Adrenal gland (tissue), 12 donors: ENCODE measurements around the gene TFPT. TPM values are rescaled to one million over a fixed set of nuclear protein-coding genes. Genes with fewer than 3 reads are reported as not detected.

ENCODE experiments used
- DNase-seq, 7 donors: peaks; one replicate each; pipeline ENCODE4 v3.0.0-alpha.2; 2019 to 2020
- H3K27ac ChIP-seq, 5 donors: fragments of 200-600 bp; sonication (generic) in 4 of 5; 1 replicate in 3 of 5; 2 replicates in 2 of 5; pipeline versions ENCODE4 v1.5.1 to v1.8.0; 2016 to 2020; ENCODE audit warnings: mild to moderate bottlenecking in 1 of 5
- H3K27me3 ChIP-seq: fragments of 200-600 bp; 2 replicates; pipeline ENCODE4 v1.8.0; 2021
- H3K36me3 ChIP-seq, 2 donors: fragments of 200-600 bp; replicated peaks in 1 of 2; 1 replicate in 1 of 2; 2 replicates in 1 of 2; pipeline versions ENCODE4 v1.5.1 to v1.8.0; 2018 to 2022
- H3K4me1 ChIP-seq, 2 donors: fragments of 200-600 bp; replicated peaks in 1 of 2; 1 replicate in 1 of 2; 2 replicates in 1 of 2; pipeline versions ENCODE4 v1.5.1 to v1.8.0; 2018 to 2021
- H3K4me3 ChIP-seq, 4 donors: fragments of 200-600 bp; sonication (generic) in 3 of 4; one replicate each; pipeline ENCODE4 v1.5.1; 2016 to 2018
- H3K9me3 ChIP-seq, 3 donors: fragments of 200-600 bp; sonication (generic) in 1 of 3; replicated peaks in 1 of 3; 1 replicate in 2 of 3; 2 replicates in 1 of 3; pipeline versions ENCODE4 v1.5.1 to v1.8.0; 2016 to 2021
- CTCF ChIP-seq, 6 experiments: fragments of 450-650 bp in 4 of 6; fragments of 200-600 bp in 2 of 6; sonication (generic) in 1 of 6; IDR thresholded peaks; 1 replicate in 5 of 6; 2 replicates in 1 of 6; pipeline versions ENCODE4 v1.5.1 to v1.8.0; 2016 to 2021; ENCODE audit warnings: antibody characterized with exemption in 6 of 6, mild to moderate bottlenecking in 2 of 6, moderate library complexity in 1 of 6
- POLR2A ChIP-seq, 2 donors: fragments of 450-650 bp; IDR thresholded peaks; one replicate each; pipeline ENCODE4 v1.6.1; 2017; ENCODE audit warnings: antibody characterized with exemption in 2 of 2, mild to moderate bottlenecking in 2 of 2, moderate library complexity in 1 of 2
- WGBS, 4 donors: extraction: QIAGEN DNeasy Blood & Tissue Kit in 2 of 4; methylation state at CpG; one replicate each; pipeline versions ENCODE4 v1.1.5 to v1.1.7; 2013 to 2017; 5-methylcytosine and 5-hydroxymethylcytosine counted together
- intact Hi-C, 2 donors: fragments of 100-400 bp; cut with DNase I; formaldehyde crosslinking; loops; one replicate each; pipeline versions ENCODE4 v1.14.1 to v1.15.0; 2022 to 2023
- polyA plus RNA-seq, 3 donors: library from polyadenylated mRNA; stranded (reverse); fragments of 200-250 nt in 2 of 3; fragments of 350-450 nt in 1 of 3; fragmentation: Illumina TruSeq in 1 of 3; extraction: RNeasy Lipid Tissue Mini Kit (QIAGEN cat#74804) in 1 of 3; gene quantifications; one replicate each; pipeline ENCODE4 v1.2.3, GENCODE V29; 2013 to 2014
- total RNA-seq, 9 donors: library from RNA; depleted of rRNA in 4 of 9; stranded (reverse); fragments of >200 nt in 4 of 9; fragments of 120-200 nt in 1 of 9; fragmentation: NEBNext Ultra II Directional in 1 of 9; extraction: Animal tissue kit (Norgen Biotek cat#: 25700) in 1 of 9; gene quantifications; one replicate each; pipeline versions ENCODE4 v1.1.0 to v1.2.4, GENCODE V29; 2013 to 2023
- donor health status: healthy with polysubstance abuse.
- donor health status: Bipolar disorder and iron deficiency.
- donor health status: DM: yes; HTN: yes; CAD: no.
- donor health status: DM: no; HTN: no; CAD: no.
- donor health status: DM: no; HTN: no; CAD: no.
- donor health status: DM: yes; HTN: yes; CAD: no.

Gene TFPT
- total and polyA plus RNA-seq, 12 donors, result 11.4 to 58.6 (median 24.6) TPM

GRCh38 chr19:54109651-54110050 is 5.8 kb downstream of the TFPT start:
- peak in 2 of 7 donors; percentile 18 to 23 for DNase-seq
- Histone ChIP-seq H3K27ac (no peak overlapping the region), H3K4me1 (peaks cover 7 to 9% of the 10 kb centered on the region in 2 donors), H3K36me3 (peaks cover 0 to 51% of the 10 kb centered on the region in 2 donors), H3K27me3 (no peaks in the 10 kb centered on the region), H3K9me3 (no peaks in the 10 kb centered on the region), H3K4me3 (no peak overlapping the region)
- 79 to 88% (median 82%) methylated on average over 6 of the region's 6 CpGs for WGBS, 4 donors
- intact Hi-C loops, result no loop called here
- TF ChIP-seq POLR2A (IDR thresholded peaks at IDR 0.05) (no peak), CTCF (IDR thresholded peaks at IDR 0.05) (no peak)

- intact Hi-C loops, result no loop called here
- WGBS, 4 donors, result 58 to 76% (median 68%) methylated on average over 5 to 7 of the region's 7 CpGs
- TF ChIP-seq CTCF (IDR thresholded peaks at IDR 0.05), result no peak
- TF ChIP-seq POLR2A (IDR thresholded peaks at IDR 0.05), result no peak
- Histone ChIP-seq H3K4me1 (peaks cover 0 to 3% of the 10 kb centered on the region in 2 donors), H3K9me3 (no peaks in the 10 kb centered on the region), H3K27me3 (no peaks in the 10 kb centered on the region), H3K27ac (no peak overlapping the region), H3K4me3 (no peak overlapping the region), H3K36me3 (peaks cover 0 to 51% of the 10 kb centered on the region in 2 donors)
- DNase-seq, result peak in 1 of 7 donors; percentile 13
Measured at GRCh38 chr19:54108496-54108895, 7.0 kb downstream of the TFPT start.

DNA sequence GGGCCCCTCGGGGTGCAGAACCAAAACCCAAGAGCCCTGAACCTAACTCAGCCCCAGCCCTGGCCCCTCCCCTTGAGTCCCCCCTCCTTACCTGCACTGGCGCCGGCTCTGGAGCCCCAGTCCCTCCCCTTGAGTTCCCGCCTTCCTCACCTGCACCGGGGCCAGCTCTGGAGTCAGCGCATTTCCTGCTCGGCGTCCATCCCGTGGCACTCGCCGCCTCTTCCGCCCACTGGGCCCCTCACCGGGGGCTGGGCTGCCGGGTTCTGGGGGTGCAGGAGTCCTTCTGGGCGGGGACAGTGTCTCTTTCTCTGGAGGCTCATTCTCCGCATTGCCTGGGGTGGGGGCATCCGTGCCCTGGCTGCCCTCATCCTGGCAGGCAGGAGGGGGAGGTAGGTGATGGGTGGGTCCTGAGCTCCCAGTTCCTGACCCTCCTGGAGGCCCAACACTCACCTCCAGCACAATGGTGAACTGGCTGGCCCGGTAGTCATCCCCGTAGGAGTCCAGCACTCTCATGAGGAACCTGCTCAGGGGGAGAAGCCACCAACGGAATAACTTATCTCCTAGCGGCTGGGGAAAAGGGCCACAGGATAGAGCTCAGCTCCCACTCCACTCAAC is 7.5 kb downstream of the TFPT start:
- no peaks in the 10 kb centered on the region for H3K27me3 ChIP-seq
- no peaks in the 10 kb centered on the region for H3K9me3 ChIP-seq
- peak in 4 of 7 donors; percentile 13 to 43 (median 18) for DNase-seq
- no peak overlapping the region for H3K4me3 ChIP-seq
- 83 to 90% (median 83%) methylated on average over 17 to 21 of the region's 21 CpGs for WGBS, 4 donors
- intact Hi-C loops, result no loop called here
- H3K4me1 ChIP-seq, result peaks cover 0 to 5% of the 10 kb centered on the region in 2 donors
- peaks cover 0 to 51% of the 10 kb centered on the region in 2 donors for H3K36me3 ChIP-seq
- H3K27ac ChIP-seq, result no peak overlapping the region
- TF ChIP-seq CTCF (IDR thresholded peaks at IDR 0.05) (no peak), POLR2A (IDR thresholded peaks at IDR 0.05) (no peak)

- Histone ChIP-seq H3K9me3 (no peaks in the 10 kb centered on the region), H3K27ac (no peak overlapping the region), H3K4me3 (no peak overlapping the region), H3K36me3 (peaks cover 0 to 51% of the 10 kb centered on the region in 2 donors), H3K27me3 (no peaks in the 10 kb centered on the region), H3K4me1 (peaks cover 0 to 11% of the 10 kb centered on the region in 2 donors)
- WGBS, 4 donors, result 84 to 87% (median 86%) methylated on average over 15 of the region's 15 CpGs
- TF ChIP-seq CTCF (IDR thresholded peaks at IDR 0.05) (no peak), POLR2A (IDR thresholded peaks at IDR 0.05) (no peak)
- intact Hi-C loops, result no loop called here
- DNase-seq, result peak in 4 of 7 donors; percentile 15 to 49 (median 19)
Measured at GRCh38 chr19:54106716-54107115, 8.7 kb downstream of the TFPT start.
